HEK293 (cell line): ENCODE measurements around the gene FILIP1.

Experiments used
- ZBTB21 ChIP-seq: fragments of 450-650 bp; formaldehyde crosslinking; IDR thresholded peaks from 2 replicates; pipeline ENCODE4 v1.5.1; 2017; ENCODE audit warnings: missing biosample characterization, missing genetic modification characterization
- ZBTB8A ChIP-seq: fragments of 450-650 bp; formaldehyde crosslinking; IDR thresholded peaks from 2 replicates; pipeline ENCODE4 v1.5.1; 2016; ENCODE audit warnings: missing biosample characterization, missing genetic modification characterization
- ZNF174 ChIP-seq: fragments of 450-650 bp; formaldehyde crosslinking; IDR thresholded peaks from 2 replicates; pipeline ENCODE4 v1.5.0; 2017; ENCODE audit warnings: missing biosample characterization, mild to moderate bottlenecking, missing genetic modification characterization
- ZNF354C ChIP-seq: fragments of 450-650 bp; formaldehyde crosslinking; IDR thresholded peaks from 2 replicates; pipeline ENCODE4 v1.5.1; 2016; ENCODE audit warnings: missing biosample characterization, missing genetic modification characterization, low read depth, borderline replicate concordance
- ZNF660 ChIP-seq: fragments of 450-650 bp; IDR thresholded peaks from 2 replicates; pipeline ENCODE4 v1.5.1; 2018; ENCODE audit warnings: missing biosample characterization, mild to moderate bottlenecking, missing genetic modification characterization
- ZNF777 ChIP-seq: fragments of 450-650 bp; formaldehyde crosslinking; IDR thresholded peaks from 2 replicates; pipeline ENCODE4 v1.5.1; 2017; ENCODE audit warnings: missing biosample characterization, missing genetic modification characterization, borderline replicate concordance
- TF ChIP-seq, protein P1 (sequence below): fragments of 450-650 bp; formaldehyde crosslinking; IDR thresholded peaks from 2 replicates; pipeline ENCODE4 v1.5.1; 2016; ENCODE audit warnings: missing biosample characterization, missing genetic modification characterization
- TF ChIP-seq, protein P2 (sequence below): fragments of 450-650 bp; formaldehyde crosslinking; IDR thresholded peaks from 2 replicates; pipeline ENCODE4 v1.5.1; 2016; ENCODE audit warnings: missing biosample characterization, missing genetic modification characterization

DNA sequence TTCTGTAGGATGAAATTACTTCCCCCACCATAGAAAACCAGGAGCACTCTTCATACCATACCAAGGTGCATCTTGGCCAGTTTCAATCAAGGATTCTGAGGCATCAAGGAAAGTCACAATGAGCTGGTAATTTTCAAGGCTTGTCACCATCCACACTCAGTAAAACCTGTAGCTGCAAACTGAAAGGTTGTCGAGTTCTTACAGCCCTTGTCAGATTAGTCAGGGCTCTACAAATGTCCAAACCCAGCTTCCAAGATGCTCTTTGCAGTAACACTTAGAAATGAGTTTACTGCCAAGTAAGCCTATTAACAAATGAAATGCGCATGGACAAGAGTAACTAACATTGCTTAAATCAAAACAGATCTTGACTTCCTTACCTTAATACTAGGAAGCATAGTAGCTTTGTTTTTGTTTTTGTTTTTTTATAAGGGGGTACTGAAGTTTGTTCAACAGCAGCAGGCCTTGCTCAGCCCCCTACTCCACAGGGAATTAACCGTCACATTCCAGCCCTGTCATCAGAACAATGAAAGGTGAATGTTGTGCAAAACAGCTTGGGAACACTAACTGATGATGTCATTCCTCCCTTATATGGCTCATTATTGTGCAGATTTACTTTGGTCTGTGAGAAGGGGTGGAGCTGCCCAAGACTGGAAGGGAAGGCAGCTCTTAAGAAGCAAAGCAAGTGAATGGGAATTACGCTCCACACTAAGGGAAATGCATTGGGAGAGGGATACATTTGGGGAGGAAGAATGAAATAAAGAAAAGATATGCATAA is 159.1 kb downstream of the FILIP1 start:
- TF ChIP-seq, protein P1, sequence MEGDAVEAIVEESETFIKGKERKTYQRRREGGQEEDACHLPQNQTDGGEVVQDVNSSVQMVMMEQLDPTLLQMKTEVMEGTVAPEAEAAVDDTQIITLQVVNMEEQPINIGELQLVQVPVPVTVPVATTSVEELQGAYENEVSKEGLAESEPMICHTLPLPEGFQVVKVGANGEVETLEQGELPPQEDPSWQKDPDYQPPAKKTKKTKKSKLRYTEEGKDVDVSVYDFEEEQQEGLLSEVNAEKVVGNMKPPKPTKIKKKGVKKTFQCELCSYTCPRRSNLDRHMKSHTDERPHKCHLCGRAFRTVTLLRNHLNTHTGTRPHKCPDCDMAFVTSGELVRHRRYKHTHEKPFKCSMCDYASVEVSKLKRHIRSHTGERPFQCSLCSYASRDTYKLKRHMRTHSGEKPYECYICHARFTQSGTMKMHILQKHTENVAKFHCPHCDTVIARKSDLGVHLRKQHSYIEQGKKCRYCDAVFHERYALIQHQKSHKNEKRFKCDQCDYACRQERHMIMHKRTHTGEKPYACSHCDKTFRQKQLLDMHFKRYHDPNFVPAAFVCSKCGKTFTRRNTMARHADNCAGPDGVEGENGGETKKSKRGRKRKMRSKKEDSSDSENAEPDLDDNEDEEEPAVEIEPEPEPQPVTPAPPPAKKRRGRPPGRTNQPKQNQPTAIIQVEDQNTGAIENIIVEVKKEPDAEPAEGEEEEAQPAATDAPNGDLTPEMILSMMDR (tag by site-specific recombination): no peak
- no peak for TF ChIP-seq ZNF354C (tag by site-specific recombination)
- no peak for TF ChIP-seq ZNF174 (tag by site-specific recombination)
- no peak for TF ChIP-seq ZNF777 (tag by site-specific recombination)
- TF ChIP-seq, protein P2, sequence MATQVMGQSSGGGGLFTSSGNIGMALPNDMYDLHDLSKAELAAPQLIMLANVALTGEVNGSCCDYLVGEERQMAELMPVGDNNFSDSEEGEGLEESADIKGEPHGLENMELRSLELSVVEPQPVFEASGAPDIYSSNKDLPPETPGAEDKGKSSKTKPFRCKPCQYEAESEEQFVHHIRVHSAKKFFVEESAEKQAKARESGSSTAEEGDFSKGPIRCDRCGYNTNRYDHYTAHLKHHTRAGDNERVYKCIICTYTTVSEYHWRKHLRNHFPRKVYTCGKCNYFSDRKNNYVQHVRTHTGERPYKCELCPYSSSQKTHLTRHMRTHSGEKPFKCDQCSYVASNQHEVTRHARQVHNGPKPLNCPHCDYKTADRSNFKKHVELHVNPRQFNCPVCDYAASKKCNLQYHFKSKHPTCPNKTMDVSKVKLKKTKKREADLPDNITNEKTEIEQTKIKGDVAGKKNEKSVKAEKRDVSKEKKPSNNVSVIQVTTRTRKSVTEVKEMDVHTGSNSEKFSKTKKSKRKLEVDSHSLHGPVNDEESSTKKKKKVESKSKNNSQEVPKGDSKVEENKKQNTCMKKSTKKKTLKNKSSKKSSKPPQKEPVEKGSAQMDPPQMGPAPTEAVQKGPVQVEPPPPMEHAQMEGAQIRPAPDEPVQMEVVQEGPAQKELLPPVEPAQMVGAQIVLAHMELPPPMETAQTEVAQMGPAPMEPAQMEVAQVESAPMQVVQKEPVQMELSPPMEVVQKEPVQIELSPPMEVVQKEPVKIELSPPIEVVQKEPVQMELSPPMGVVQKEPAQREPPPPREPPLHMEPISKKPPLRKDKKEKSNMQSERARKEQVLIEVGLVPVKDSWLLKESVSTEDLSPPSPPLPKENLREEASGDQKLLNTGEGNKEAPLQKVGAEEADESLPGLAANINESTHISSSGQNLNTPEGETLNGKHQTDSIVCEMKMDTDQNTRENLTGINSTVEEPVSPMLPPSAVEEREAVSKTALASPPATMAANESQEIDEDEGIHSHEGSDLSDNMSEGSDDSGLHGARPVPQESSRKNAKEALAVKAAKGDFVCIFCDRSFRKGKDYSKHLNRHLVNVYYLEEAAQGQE (tag by site-specific recombination): no peak
- TF ChIP-seq ZNF660 (tag by site-specific recombination): peak; percentile 73
- no peak for TF ChIP-seq ZBTB8A (tag by site-specific recombination)
- TF ChIP-seq ZBTB21 (tag by site-specific recombination): peak; percentile 92
